HepG2 (cell line): ENCODE data around the gene SIX5. TPM values are rescaled to one million over a fixed set of nuclear protein-coding genes. Genes with fewer than 3 reads are reported as not detected.

Experiments used
- ATAC-seq: fragments of 200-7000 bp; cut with Tn5 transposase; 3 replicates; pipeline ENCODE4 v1.9.1; 2020; ENCODE audit warnings: mild to moderate bottlenecking, moderate library complexity
- BruUV-seq: library from RNA; stranded (reverse); fragments of 400-500 nt; replicated peaks from 2 replicates; lab custom pipeline; 2021; lab: Mats Ljungman, UMichigan
- CTCF ChIA-PET: fragments of 300-600 bp; formaldehyde crosslinking; extraction: SDS; loops from one replicate; lab custom pipeline; 2021; ENCODE audit warnings: low total read pairs, inconsistent platforms, low intra/inter-chr PET ratio; lab: Yijun Ruan, JAX
- POLR2A ChIA-PET: fragments of 350-600 bp; sonication (Branson Sonifier 250); formaldehyde crosslinking; loops from one replicate; lab custom pipeline; 2020; ENCODE audit warnings: antibody characterized with exemption, inconsistent platforms; lab: Yijun Ruan, JAX
- DNase-seq: peaks from one replicate; pipeline ENCODE4 v3.0.0-alpha.2; 2015; ENCODE audit warnings: low spot score
- FAIRE-seq: peaks from 3 replicates; lab custom pipeline; 2011; peaks lifted over from hg19 to GRCh38; lab: Jason Lieb, UNC
- H2AFZ ChIP-seq: one replicate; pipeline ENCODE4 v1.6.1; 2011; ENCODE audit warnings: low read length, inconsistent platforms
- H3K27ac ChIP-seq: fragments of 300-600 bp; 3 replicates; pipeline ENCODE4 v1.8.0; 2011; ENCODE audit warnings: mixed run types, mild to moderate bottlenecking, mixed read lengths, low read length, inconsistent platforms; ENCODE audit not compliant: insufficient read depth; ENCODE audit errors: extremely low read length
- H3K27me3 ChIP-seq, 2 experiments: fragments of 200-600 bp in 1 of 2; 2 replicates in 1 of 2; 3 replicates in 1 of 2; pipeline versions ENCODE4 v1.6.0 to v1.8.0; 2011; ENCODE audit warnings: low read length in 2 of 2, mild to moderate bottlenecking in 2 of 2, moderate library complexity in 2 of 2, inconsistent platforms in 1 of 2; ENCODE audit not compliant: insufficient read depth in 2 of 2, control insufficient read depth in 1 of 2
- H3K36me3 ChIP-seq, 2 experiments: fragments of 200-600 bp in 1 of 2; replicated peaks in 1 of 2; 2 replicates in 1 of 2; 3 replicates in 1 of 2; pipeline versions ENCODE4 v1.5.1 to v1.8.0; 2011; ENCODE audit warnings: low read length in 2 of 2, inconsistent platforms in 1 of 2; ENCODE audit not compliant: insufficient read depth in 2 of 2, control insufficient read depth in 1 of 2
- H3K4me1 ChIP-seq: 2 replicates; pipeline ENCODE4 v1.5.1; 2012; ENCODE audit warnings: low read length, inconsistent platforms; ENCODE audit not compliant: insufficient read depth
- H3K4me2 ChIP-seq: 2 replicates; pipeline ENCODE4 v1.6.0; 2011; ENCODE audit warnings: low read depth, low read length, inconsistent platforms
- H3K4me3 ChIP-seq, 3 experiments: fragments of 200-600 bp in 1 of 3; sonication (generic), shearing (Covaris generic) in 1 of 3; replicated peaks in 1 of 3; 2 replicates each; pipeline ENCODE4 v1.5.1; 2011 to 2016; ENCODE audit warnings: low read length in 3 of 3, inconsistent platforms in 2 of 3, low read depth in 2 of 3, mild to moderate bottlenecking in 2 of 3, control low read depth in 1 of 3, mixed read lengths in 1 of 3; ENCODE audit not compliant: insufficient read depth in 1 of 3
- H3K79me2 ChIP-seq: one replicate; pipeline ENCODE4 v1.6.1; 2011; ENCODE audit warnings: low read length, inconsistent platforms; ENCODE audit not compliant: insufficient read depth
- H3K9ac ChIP-seq: 2 replicates; pipeline ENCODE4 v1.6.0; 2011; ENCODE audit warnings: mild to moderate bottlenecking, low read depth, low read length, inconsistent platforms; ENCODE audit not compliant: insufficient read depth
- H3K9me3 ChIP-seq: 2 replicates; pipeline ENCODE4 v1.5.1; 2012; ENCODE audit warnings: mild to moderate bottlenecking, low read length
- H4K20me1 ChIP-seq: 2 replicates; pipeline ENCODE4 v1.6.0; 2011; ENCODE audit warnings: inconsistent platforms, mild to moderate bottlenecking, low read length, moderate library complexity; ENCODE audit not compliant: insufficient read depth
- AHR ChIP-seq: IDR thresholded peaks from 2 replicates; pipeline ENCODE4 v1.6.1; 2018; ENCODE audit warnings: missing genetic modification reagents, missing compliant biosample characterization
- CTCF ChIP-seq: sonication (generic); formaldehyde crosslinking; IDR thresholded peaks from 2 replicates; pipeline ENCODE4 v1.5.0; 2020; ENCODE audit warnings: mild to moderate bottlenecking, missing genetic modification reagents, moderate library complexity
- EEA1 ChIP-seq: sonication (generic); formaldehyde crosslinking; IDR thresholded peaks from 2 replicates; pipeline ENCODE4 v1.5.1; 2020; ENCODE audit warnings: mild to moderate bottlenecking, missing genetic modification reagents, borderline replicate concordance
- MED1 ChIP-seq: sonication (generic); formaldehyde crosslinking; IDR thresholded peaks from 2 replicates; pipeline ENCODE4 v1.4.0; 2020; ENCODE audit warnings: missing genetic modification reagents
- TBX2 ChIP-seq: sonication (generic); formaldehyde crosslinking; IDR thresholded peaks from 2 replicates; pipeline ENCODE4 v1.5.0; 2020; ENCODE audit warnings: missing genetic modification reagents, mild to moderate bottlenecking, borderline replicate concordance
- TCF7L2 ChIP-seq: IDR thresholded peaks from 2 replicates; pipeline ENCODE4 v1.6.1; 2011; ENCODE audit warnings: mild to moderate bottlenecking, low read depth, low read length, moderate library complexity
- ZBTB37 ChIP-seq: sonication (generic); formaldehyde crosslinking; IDR thresholded peaks from 2 replicates; pipeline ENCODE4 v1.4.0; 2020; ENCODE audit warnings: mild to moderate bottlenecking, missing genetic modification reagents
- ZBTB8A ChIP-seq: sonication (generic); formaldehyde crosslinking; IDR thresholded peaks from 2 replicates; pipeline ENCODE4 v1.4.0; 2020; ENCODE audit warnings: mild to moderate bottlenecking, low read depth, missing genetic modification reagents, borderline replicate concordance
- ZNF256 ChIP-seq: sonication (generic); formaldehyde crosslinking; conservative IDR thresholded peaks from 2 replicates; pipeline ENCODE4 v1.4.0; 2020; ENCODE audit warnings: missing genetic modification reagents
- ZNF431 ChIP-seq: sonication (generic); formaldehyde crosslinking; IDR thresholded peaks from 2 replicates; pipeline ENCODE4 v1.9.0; 2022; ENCODE audit warnings: missing genetic modification reagents, low read depth, mild to moderate bottlenecking, borderline replicate concordance
- WGBS: methylation state at CpG from one replicate; pipeline ENCODE4 v1.1.6; 2017; ENCODE audit warnings: low lambda C conversion rate; 5-methylcytosine and 5-hydroxymethylcytosine counted together
- in situ Hi-C: cut with HindIII; loops from 2 replicates; pipeline ENCODE4 v1.10.0; 2017; ENCODE audit warnings: low pct_unique_long_range_greater_than_20kb; ENCODE audit not compliant: extremely low pct_ligation_motif_present
- intact Hi-C: fragments of 100-400 bp; cut with micrococcal nuclease; formaldehyde crosslinking; loops from one replicate; pipeline ENCODE4 v1.10.0; 2022; ENCODE audit not compliant: unreplicated experiment
- polyA plus RNA-seq, 8 experiments: library from polyadenylated mRNA; depleted of rRNA in 3 of 8; stranded (reverse) in 7 of 8; unstranded in 1 of 8; fragments of >200 nt; fragmentation: Illumina TruSeq in 4 of 8; extraction: Trizol in 4 of 8; gene quantifications; 2 replicates each; pipeline versions ENCODE4 v1.2.1 to v1.2.3, GENCODE V29; 2011 to 2016; ENCODE audit warnings: low read depth in 4 of 8, missing spikeins in 1 of 8, mixed read lengths in 1 of 8; ENCODE audit not compliant: insufficient read depth in 1 of 8
- total RNA-seq, 5 experiments: library from RNA; depleted of rRNA; stranded (reverse); fragments of >200 nt; fragmentation: Illumina TruSeq; extraction: Trizol; gene quantifications; 2 replicates each; pipeline ENCODE4 v1.2.3, GENCODE V29; 2016; ENCODE audit warnings: low read depth in 1 of 5

SIX5 gene
- total and polyA plus RNA-seq, 2 of the 13 experiments (the other 11 are each of a cell fraction or from before 2014, with no cell fraction given), result 7.7 to 10.5 TPM

GRCh38 chr19:45754323-45754722, 14.7 kb downstream of the SIX5 start (continued):
- no peak for TF ChIP-seq ZBTB37 (CRISPR knock-in tag)
- no peak for TF ChIP-seq TBX2
- TF ChIP-seq MED1 (CRISPR knock-in tag), result no peak

GRCh38 chr19:45753548-45753947, 15.5 kb downstream of the SIX5 start:
- POLR2A ChIA-PET, result interaction anchor here (1.8 to 2.0 kb wide), 2 partner anchors 14 to 16 kb away, joined by 9 to 11 read pairs; partner anchors contain the start of gene SIX5
- no peak overlapping the region for H3K4me2 ChIP-seq
- ATAC-seq, result peak; percentile 61

More at GRCh38 chr19:45753548-45753947, 15.5 kb downstream of the SIX5 start:
- Histone ChIP-seq H4K20me1 (no peaks in the 10 kb centered on the region), H3K9me3 (no peaks in the 10 kb centered on the region), H3K36me3 (no peaks in the 10 kb centered on the region), H3K4me3 (no peak overlapping the region), H3K9ac (no peak overlapping the region), H3K27ac (no peak overlapping the region), H2AFZ (no peak overlapping the region), H3K4me1 (peaks cover 20% of the 10 kb centered on the region), H3K27me3 (peaks cover 0 to 29% of the 10 kb centered on the region in 2 experiments; a peak in 2 of 5 replicates), H3K79me2 (no peaks in the 10 kb centered on the region)
- 44% methylated on average over 2 of the region's 6 CpGs for WGBS
- in situ Hi-C loops, result no loop called here
- BruUV-seq, result no TSS peak
- CTCF ChIA-PET, result no interaction called here
- TF ChIP-seq EEA1 (CRISPR knock-in tag) (no peak), ZNF256 (CRISPR knock-in tag) (no peak), CTCF (peak; percentile 50), ZNF431 (no peak), TCF7L2 (no peak), AHR (CRISPR knock-in tag) (no peak), ZBTB8A (CRISPR knock-in tag) (no peak)
- no peak for FAIRE-seq
- no peak for DNase-seq
- intact Hi-C loops, result no loop called here
